Measurements from ENCODE around the gene OSBPL2. TPM values are rescaled to one million over a fixed set of nuclear protein-coding genes. Genes with fewer than 3 reads are reported as not detected.

OSBPL2 gene
- total and polyA plus RNA-seq, 2 donors (not counting 1 experiment from before 2014, with no cell fraction given): 28.1 to 74.3 TPM

- DNase-seq (no peak), ATAC-seq (ENCODE audit: low read depth) (no peak)
- Mint-ChIP-seq H3K9me3 (ENCODE audit: insufficient read depth) (no peaks in the 10 kb centered on the region), H3K4me3 (no peak overlapping the region), H3K4me1 (peaks cover 19% of the 10 kb centered on the region), H3K27me3 (no peaks in the 10 kb centered on the region), H3K27ac (no peak overlapping the region)
- TF ChIP-seq EZH2 (IDR thresholded peaks at IDR 0.05; ENCODE audit: borderline replicate concordance, insufficient read depth, low read depth, low read length, poor library complexity, severe bottlenecking): no peak
- TF ChIP-seq CTCF (IDR thresholded peaks at IDR 0.05): no peak
- Histone ChIP-seq H3K79me2 (ENCODE audit: control insufficient read depth, insufficient read depth, low read length) (peaks cover 34% of the 10 kb centered on the region), H3K9ac (ENCODE audit: low read length) (no peak overlapping the region), H2AFZ (ENCODE audit: insufficient read depth, low read depth, low read length, poor library complexity, severe bottlenecking) (no peak overlapping the region), H3K27ac (ENCODE audit: low read length in 2 of 2) (no peak overlapping the region), H3K4me3 (ENCODE audit: control extremely low read depth in 1 of 5, extremely low read depth in 1 of 5, insufficient read depth in 1 of 5, low read depth in 2 of 5, low read length in 4 of 5) (no peak overlapping the region), H3K27me3 (replicated peaks in 1 of 4; ENCODE audit: control extremely low read depth in 1 of 4, control insufficient read depth in 3 of 4, insufficient read depth in 4 of 4, low read length in 3 of 4) (no peaks in the 10 kb centered on the region), H3K9me3 (ENCODE audit: control extremely low read depth in 1 of 3, control insufficient read depth in 2 of 3, insufficient read depth in 1 of 3, low read length in 2 of 3) (no peaks in the 10 kb centered on the region), H3K4me1 (ENCODE audit: control insufficient read depth in 2 of 2, insufficient read depth in 2 of 2, low read length in 2 of 2) (peaks cover 15 to 24% of the 10 kb centered on the region in 2 donors), H4K20me1 (ENCODE audit: control insufficient read depth, insufficient read depth, low read length, poor library complexity, severe bottlenecking) (peaks cover 56% of the 10 kb centered on the region), H3K4me2 (replicated peaks; ENCODE audit: low read depth, low read length, poor library complexity, severe bottlenecking) (no peak overlapping the region), H3K36me3 (replicated peaks in 1 of 2; ENCODE audit: control extremely low read depth in 1 of 2, control insufficient read depth in 1 of 2, extremely low read depth in 1 of 2, insufficient read depth in 2 of 2, low read length in 1 of 2) (peaks cover 0 to 51% of the 10 kb centered on the region in 2 experiments)
- POLR2A ChIA-PET: interaction anchor here (0.6 kb wide), 1 partner anchor 92 kb away, joined by 5 read pairs; no protein-coding TSS in a partner anchor
- CTCF ChIA-PET: interaction anchor here (1.0 to 1.6 kb wide), 2 partner anchors 10 to 75 kb away, joined by 3 to 8 read pairs; no protein-coding TSS in a partner anchor
- intact Hi-C loops (cut with micrococcal nuclease): loop anchor here (10.0 kb wide), 1 partner anchor 337 kb away; the partner anchor contains the start of gene SLCO4A1
- 98% methylated on average over 42 of the region's 42 CpGs for WGBS (ENCODE audit: insufficient coverage)
These were observed 69.1 kb downstream of the OSBPL2 start for GRCh38 chr20:62307226-62308101.
